Stimulated activated CD4-positive, alpha-beta T cell treated with anti-CD3 and anti-CD28 coated beads, TNF-alpha, amount 100 ng/mL, for 24 hours (primary cell): ENCODE data around the gene MSL2.
A peak's percentile ranks its signal among the peaks of the same experiment; 100 is the strongest.
"Not testable (repeated sequence)": the region's sequence is repeated elsewhere in the genome, so short reads cannot be mapped to it uniquely, and the experiment has no call there.

Experiments used
- DNase-seq, 3 experiments: peaks; one replicate each; pipeline ENCODE4 v3.0.0-alpha.2; 2020; ENCODE audit warnings: low read depth in 3 of 3

Gene MSL2, protein sequence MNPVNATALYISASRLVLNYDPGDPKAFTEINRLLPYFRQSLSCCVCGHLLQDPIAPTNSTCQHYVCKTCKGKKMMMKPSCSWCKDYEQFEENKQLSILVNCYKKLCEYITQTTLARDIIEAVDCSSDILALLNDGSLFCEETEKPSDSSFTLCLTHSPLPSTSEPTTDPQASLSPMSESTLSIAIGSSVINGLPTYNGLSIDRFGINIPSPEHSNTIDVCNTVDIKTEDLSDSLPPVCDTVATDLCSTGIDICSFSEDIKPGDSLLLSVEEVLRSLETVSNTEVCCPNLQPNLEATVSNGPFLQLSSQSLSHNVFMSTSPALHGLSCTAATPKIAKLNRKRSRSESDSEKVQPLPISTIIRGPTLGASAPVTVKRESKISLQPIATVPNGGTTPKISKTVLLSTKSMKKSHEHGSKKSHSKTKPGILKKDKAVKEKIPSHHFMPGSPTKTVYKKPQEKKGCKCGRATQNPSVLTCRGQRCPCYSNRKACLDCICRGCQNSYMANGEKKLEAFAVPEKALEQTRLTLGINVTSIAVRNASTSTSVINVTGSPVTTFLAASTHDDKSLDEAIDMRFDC

DNA sequence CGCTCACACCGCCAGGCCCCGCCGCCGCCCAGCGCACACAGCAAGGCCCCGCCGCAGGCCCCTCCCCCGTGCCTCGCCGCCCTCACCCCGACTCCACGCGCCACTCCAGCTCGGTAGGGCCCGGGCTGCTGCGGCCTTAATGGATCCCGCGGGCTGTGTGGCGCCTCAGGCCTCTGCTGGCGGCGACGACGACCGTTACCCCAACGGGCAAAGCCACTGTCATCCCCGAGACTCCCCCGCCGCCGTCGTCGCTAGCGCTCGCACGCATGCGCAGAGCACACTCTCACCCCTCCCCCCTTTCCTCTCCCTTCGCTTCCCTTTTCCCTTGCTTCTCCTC is at the start of gene MSL2:
TSS of gene MSL2 (minus strand) at position 272 of the 337 bp plus-strand sequence. CDS start 1,222 bp downstream, outside the sequence.
- peak in 1 of 3 experiments; percentile 48 for DNase-seq

DNA sequence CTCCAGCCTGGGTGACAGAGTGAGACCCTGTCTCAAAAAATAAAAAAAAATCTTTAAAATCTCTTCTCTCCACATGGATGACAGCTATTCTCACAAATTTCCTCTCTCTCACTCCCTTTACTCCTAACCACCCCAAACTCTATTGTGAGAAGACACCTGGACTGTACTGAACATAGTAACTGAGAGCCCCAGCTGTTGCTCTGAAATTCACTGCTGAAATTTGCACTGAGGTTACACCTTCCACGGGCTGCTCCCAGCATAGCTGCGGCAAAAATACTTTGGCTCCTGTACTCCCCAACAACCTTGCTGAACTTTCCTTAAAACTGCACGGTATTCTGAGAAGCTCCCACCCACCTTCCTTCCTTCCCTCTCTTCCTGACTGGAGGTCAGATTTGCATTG is 49.6 kb upstream of the MSL2 start:
- DNase-seq, result no peak

DNA sequence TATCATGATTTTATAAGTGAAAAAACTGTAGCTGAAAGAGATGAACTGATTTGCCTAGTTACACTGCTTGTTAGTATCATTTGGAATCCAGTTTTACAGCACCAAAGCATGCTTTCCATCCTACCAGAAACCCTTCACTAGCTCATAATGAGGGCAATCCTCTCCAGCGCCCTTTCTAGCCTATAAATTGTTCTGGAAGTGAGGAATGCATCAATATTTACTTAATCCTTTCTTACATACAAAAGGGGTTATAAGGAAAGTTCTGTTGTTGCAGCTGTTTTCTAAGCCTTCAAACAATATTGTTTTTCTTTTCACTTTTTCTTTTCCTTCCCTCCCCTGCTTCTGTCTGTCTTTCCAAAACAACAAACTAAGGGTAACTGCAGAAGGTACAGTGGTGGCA is 43.0 kb upstream of the MSL2 start:
- DNase-seq, result no peak

DNA sequence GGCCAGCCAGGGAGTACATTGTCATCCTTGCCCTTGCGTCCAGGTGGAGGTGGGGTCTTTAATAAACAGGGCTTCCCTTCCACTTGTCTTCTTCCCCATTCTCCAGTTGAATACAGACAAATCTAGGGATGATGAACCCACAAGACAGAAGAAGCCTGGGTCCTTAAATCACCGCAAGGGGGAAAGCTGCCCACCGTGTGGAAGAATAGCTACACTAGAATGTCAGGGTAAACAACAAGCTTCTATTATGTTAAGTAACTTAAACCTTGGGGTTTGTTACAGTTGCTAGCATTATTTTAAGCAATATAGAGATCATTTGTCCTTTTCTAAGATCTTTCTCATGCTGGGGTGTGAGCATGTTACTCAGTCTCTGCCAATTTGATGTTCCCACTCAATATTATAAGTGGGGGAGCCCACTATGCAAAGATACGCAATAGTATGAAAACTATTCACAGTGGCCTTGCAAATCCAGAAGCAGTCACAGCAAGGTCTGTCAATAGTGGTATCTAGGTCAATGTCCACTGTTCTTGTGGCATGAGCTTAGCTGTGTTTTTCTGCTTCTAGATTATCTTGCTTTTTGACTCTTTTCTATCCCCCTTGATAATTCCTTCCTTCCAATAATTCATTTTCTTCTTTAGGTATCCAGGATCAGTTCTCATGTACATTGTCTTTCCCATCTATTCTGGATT is 42.0 kb upstream of the MSL2 start:
- DNase-seq, result no peak

DNA sequence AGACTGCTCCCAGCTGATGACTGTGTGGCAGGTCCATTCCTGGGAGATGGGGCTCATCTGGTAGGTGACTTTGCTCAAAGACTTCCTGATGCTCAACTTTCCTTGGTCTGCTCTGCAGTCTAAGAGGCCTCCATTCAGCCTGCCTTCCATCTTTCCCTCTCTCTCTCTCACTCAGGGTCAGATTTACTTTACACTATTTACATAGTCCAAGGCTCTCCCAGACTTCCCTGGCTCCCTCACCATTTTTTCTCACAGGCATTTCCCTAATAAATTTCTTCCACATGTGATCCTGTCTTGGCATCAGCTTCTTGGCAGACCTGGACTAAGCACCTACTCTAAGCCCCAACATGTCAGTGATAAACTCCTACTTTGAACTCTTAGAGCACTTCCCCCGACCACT is 41.0 kb upstream of the MSL2 start:
- DNase-seq, result no peak

DNA sequence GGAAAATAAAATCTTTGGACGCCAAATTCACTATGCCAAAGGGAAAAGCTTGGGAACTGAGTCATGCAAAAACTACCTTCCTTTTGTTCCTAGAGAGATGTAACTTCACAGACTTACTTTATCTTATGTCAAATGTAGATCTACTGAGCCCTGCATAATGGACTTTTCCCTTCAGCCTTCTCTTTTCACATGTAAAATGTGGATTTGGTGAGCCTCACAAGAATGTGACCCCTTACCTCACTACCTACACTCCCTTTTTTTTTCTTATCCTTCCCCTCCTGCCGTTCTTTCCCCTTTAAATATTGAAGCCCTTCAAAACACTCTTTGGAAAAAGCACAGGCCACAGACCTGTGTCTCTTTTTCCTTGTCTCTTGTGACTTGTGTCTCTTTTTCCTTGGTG is 40.0 kb upstream of the MSL2 start:
- no peak for DNase-seq

DNA sequence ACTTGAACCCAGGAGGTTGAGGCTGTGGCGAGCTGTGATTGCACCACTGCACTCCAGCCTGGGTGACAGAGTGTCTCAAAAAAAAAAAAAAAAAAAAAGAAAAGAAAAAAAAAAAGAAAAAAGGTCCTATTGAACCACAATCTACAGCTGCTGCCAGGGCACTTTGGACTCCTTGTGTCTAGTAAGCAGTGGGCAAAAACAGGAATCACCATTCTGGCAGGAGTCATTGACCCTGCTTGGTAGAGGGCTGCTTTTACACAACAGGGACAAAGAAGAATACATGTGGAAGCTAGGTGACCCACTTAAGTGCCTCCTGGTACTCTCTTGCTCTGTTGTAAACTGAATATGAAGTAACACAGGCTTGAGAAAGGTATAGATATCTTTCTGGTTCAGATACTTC is 39.4 kb upstream of the MSL2 start:
- no peak for DNase-seq

DNA sequence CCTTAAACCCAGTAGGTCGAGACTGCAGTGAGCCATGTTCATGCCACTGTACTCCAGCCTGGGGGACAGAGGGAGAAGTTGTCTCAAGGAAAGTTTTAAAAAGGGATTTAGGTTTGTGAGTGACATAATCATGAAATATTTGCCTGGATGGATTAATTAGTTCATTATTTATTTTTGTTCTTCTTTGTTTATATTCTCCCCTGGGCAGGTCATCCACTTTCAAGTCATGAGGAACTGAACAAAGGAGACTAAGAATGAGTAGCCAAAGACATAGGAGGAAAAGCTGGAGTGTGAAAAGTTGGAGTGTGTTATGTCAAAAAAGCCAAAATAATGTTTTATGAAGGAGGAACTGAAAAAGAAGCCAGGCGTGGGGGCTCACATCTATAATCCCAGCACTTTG is 36.3 kb upstream of the MSL2 start:
- DNase-seq, result no peak

DNA sequence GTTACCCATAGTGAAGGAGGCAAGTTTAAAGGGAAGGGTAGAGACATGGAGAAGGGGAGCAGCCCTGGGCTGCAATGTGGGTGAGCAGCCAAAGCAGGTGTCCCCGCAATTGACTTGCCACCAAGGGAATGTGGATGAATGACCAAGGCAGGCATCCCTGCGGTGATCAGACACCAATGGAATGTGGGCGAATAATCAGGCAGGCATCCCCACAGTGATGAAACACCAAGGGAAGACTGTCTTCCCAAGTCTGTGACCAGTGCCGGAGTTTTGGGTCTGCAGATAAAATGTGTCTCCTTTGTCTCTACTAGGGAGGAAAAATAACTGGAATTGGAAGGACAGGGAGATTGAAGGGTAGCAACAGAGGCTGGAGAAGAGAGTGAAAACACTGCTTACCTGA is 26.6 kb upstream of the MSL2 start:
- DNase-seq, result not testable (repeated sequence)

DNA sequence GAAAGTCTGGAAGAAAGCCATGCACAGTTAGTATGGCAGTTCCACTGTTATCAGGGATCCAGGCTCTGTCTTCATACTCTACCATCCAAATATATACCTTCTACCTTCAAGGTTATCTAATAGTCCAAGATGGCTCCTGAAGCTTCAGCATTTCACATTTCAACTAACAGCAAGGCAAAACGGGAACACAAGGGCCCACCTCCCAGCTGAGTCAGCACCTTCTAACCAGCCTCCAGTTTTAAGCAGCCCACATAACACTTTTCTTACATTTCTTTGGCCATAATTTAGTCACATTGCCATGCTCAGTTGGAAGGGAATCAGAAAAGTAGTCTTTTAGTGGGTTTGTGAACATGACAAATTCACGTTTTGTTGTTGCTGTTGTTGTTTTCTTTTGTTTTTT is 15.4 kb upstream of the MSL2 start:
- DNase-seq, result no peak

DNA sequence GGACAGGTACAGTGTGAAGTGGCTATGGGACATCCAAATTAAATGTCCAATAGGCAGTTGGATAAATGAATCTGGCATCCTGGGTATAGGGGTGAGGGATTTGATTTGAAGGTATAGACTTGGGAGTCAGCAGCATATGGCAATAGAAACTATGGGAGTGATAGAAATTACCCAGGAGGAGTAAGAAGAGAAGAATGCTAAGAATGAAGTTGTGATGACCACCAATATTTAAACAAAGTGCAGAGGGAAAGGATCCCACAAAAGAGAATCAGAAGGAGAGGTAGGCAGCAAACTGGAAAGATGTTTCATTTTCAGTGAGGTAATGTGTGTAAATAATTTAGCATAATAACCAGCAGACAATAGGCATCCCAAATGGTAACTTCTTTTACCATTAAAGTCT is 13.8 kb upstream of the MSL2 start:
- DNase-seq, result no peak

DNA sequence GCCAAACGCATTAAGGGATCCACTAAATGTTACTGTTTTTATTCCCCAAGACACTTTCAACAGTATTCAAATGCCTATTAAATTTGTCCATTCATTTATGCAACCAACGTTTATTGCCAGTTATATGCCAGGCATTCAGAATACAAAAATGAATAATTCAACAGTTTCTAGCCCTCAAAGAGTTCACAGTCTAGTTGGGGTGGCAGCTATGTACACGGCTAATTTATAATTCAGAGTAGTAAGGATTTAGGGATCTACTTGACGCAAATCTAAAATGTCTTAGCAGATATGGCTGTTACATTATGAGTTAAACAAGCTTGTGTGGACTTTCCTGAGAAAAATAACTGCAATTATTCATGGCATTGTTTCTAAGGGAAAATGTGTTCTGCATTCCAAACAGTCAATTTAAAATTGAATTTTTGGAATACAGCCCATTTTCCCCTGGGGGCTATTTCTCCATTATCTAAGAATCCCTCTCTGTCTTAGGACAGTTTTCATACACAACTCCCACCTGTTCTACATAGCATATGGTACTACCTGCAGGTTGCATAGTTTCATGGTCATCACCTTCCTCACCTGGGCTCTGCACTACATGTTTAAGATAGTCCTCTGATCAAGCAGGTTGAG is 11.5 kb upstream of the MSL2 start:
- no peak for DNase-seq

DNA sequence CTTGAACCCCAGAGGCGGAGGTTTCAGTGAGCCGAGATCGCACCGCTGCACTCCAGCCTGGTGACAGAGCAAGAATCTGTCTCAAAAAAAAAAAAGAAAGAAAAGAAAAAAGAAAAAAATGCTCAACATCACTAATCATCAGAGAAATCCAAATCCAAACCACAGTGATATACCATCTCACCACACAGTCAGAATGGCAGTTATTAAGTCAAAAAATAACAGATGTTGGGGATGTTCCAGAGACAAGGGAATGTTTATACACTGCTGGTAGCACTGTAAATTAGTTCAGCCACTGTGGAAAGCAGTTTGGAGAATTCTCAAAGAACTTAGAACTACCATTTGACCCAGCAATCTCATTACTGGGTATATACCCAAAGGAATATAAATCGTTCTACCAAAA is 3.1 kb upstream of the MSL2 start:
- not testable (repeated sequence) for DNase-seq

DNA sequence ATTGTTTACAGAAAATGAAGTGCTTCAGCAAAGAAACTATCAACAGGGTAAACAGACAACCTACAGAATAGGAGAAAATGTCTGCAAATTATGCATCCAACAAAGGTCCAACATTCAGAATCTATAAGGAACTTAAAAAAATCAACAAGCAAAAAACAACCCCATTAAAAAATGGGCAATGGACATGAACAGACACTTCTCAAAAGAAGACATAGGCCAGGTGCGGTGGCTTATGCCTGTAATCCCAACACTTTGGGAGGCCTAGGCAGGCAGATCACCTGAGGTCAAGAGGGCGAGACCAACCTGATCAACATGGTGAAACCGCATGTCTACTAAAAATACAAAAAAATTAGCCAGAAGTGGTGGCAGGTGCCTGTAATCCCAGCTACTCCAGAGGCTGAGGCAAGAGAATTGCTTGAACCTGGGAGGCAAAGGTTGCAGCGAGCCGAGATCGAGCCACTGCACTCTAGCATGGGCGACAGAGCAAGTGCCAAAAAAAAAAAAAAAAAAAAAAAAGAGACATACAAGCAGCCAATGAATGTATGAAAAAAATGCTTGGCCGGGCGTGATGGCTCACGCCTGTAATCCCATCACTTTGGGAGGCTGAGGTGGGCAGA is 2.4 kb upstream of the MSL2 start:
- not testable (repeated sequence) for DNase-seq

DNA sequence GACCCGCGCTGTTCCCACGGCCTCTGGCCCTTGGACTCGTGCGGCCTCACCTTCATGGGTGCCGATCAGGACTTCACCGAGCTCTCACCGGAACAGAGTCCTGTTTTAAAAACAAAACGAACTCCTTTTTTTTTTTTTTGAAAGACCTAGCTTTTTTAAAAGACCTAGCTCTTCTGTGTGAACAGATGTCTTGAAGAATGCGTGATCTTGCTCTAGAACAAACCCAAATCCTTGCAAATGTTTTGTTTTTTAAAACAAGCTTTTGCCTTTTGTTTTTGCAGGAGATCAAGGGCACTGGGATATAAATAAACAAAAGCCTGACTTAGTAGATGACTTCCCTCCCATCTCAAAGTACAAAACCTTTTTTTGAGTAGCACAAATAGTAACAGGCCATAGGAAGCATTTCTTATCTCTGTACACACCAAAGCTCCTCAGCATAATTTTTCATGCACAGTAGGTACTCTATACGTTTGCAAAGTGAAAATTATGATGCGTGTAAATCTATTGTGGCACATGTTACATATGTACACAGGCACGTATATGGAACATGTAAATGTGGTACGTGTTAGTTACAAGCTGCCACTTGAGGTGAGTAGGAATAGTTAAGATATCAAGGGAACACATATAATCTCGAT is 1.1 kb upstream of the MSL2 start:
- DNase-seq, result no peak

DNA sequence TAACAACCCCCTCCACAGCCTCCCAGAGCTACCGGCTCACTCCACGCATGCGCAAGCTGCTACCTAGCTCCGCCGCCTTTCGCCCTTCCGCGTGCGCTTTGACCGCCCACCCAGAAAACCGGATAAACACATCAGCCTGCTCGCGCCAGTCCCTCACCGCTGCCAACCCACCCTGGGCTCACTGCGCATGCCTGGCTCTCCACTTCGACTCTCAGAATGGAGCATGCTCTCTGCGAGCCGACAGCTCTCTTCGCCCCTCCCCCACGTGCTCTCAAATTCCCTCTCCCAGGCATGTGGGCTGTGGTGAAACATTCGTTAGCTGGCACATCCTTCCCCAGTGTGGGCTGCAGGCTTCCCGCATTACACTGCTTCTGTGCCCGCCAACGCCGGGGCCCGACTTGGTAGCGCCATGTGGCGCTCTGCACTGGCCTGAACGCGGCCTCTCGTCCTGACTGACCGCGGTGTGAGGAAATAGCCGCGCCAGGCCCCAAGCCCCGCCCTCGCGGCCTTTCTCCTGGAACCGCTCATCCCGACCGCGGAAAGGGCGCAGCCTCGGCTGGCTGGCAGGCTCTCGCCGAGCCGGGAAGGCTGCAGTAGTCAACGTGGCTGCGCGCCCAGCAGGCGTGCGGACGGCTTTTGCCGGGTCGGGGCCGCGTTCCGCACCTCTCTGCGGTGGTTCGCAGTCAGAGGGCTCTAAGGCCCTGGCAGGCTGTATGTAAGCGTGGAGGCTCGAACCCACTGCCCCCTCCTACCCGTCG is 445 bp upstream of the MSL2 start:
- peak; percentile 99 to 100 (median 100) for DNase-seq

DNA sequence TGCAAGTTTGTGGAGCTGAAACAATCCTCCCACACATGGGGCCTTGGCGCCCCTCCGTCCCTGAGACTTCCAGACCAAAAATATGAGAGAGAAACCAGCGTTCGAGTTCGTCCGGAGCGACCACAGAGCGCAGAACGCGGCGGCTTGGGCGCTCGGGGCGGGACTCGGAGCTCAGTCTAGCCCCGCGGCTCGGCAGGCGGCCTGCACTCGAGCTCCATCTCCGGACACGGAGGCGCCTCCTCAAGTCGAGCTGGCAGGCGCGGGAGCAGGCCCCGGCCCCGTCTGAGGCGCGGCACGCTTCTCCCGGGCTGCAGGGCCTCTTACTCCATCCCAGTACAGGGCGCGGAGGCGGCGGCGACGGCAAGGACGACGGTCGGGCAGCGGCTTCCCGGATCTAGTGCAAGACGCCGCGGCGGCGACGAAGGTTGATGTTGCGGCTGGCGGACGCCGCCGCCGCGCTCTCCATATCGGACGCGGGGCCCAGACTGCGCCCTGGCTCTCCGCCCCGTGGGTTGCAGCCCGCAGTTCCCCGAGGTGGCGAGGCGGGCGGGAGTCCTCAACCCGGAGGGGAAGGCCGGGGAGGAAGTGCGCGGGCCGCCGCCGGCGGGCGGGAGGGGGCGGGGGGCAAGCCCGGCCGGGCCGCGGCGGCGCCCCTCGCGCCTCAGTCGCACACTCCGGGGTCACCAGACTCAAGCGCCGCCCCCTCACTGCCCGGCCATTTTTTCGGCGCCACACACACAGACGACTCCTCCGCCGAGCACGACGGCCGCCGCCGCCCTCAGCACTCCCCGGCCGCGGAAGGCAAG is 674 bp downstream of the MSL2 start:
- peak in 2 of 3 experiments; percentile 39 to 69 for DNase-seq

DNA sequence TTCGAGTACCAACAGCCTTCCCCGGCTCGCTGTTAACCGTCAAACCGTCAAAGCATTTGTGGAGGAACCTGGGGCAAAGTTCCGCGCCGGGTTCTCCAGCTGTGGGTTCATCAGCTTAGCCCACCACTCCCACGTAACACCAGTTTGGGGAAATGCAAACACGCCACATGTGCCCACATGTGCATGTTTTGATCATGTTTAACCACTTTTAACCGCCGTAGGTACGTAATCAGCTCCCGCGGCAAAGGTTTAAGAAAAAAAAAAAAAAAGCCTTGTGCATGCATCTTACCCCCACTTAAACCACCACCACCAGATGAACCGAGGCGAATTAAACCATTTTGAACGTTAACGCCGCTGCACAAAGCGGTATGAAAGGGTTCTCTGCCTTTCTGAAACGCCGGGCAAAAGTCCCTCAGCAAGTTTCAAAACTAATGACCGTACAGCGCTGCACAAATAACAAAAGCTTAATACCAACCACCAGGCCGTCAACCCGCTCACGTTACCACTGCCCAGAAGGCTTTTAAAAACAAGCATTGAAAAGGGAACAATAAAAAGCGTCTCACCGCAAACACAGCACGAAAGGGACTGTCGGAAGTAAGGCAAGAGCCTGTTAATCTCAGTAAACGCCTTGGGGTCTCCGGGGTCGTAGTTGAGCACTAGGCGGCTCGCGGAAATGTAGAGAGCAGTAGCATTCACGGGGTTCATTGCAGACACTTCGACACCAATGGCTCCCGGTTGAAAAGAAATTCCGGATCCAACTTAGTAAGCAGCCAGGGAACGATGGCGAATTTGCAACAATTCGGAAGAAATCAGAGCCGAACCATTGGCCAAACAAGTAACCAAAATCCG is 1.5 kb downstream of the MSL2 start:
- peak; percentile 41 to 64 (median 59) for DNase-seq
